Esophagus (tissue), 2 donors: ENCODE results near the gene CTPS1. TPM values are rescaled to one million over a fixed set of nuclear protein-coding genes. Genes with fewer than 3 reads are reported as not detected.

ENCODE experiments used
- H3K27ac ChIP-seq, 2 donors: one replicate each; pipeline ENCODE4 v1.5.1; 2013; ENCODE audit warnings: low read depth in 2 of 2, mild to moderate bottlenecking in 2 of 2, inconsistent platforms in 1 of 2, low read length in 1 of 2, moderate library complexity in 1 of 2
- H3K27me3 ChIP-seq, 2 donors: one replicate each; pipeline ENCODE4 v1.6.1; 2013; ENCODE audit warnings: low read length in 2 of 2, control low read depth in 1 of 2, mild to moderate bottlenecking in 1 of 2; ENCODE audit not compliant: insufficient read depth in 2 of 2, control insufficient read depth in 1 of 2
- H3K36me3 ChIP-seq, 2 donors: one replicate each; pipeline ENCODE4 v1.6.1; 2013; ENCODE audit warnings: low read length in 1 of 2; ENCODE audit not compliant: control insufficient read depth in 2 of 2, insufficient read depth in 2 of 2
- H3K4me1 ChIP-seq, 2 donors: one replicate each; pipeline ENCODE4 v1.6.1; 2013; ENCODE audit warnings: low read length in 1 of 2; ENCODE audit not compliant: control insufficient read depth in 2 of 2, insufficient read depth in 2 of 2
- H3K4me3 ChIP-seq, 2 donors: one replicate each; pipeline ENCODE4 v1.5.1; 2013; ENCODE audit warnings: low read length in 2 of 2, mild to moderate bottlenecking in 2 of 2, low read depth in 1 of 2, moderate library complexity in 1 of 2
- H3K9me3 ChIP-seq, 2 donors: one replicate each; pipeline ENCODE4 v1.6.1; 2013; ENCODE audit warnings: mild to moderate bottlenecking in 2 of 2, low read depth in 1 of 2, low read length in 1 of 2, moderate library complexity in 1 of 2; ENCODE audit not compliant: control insufficient read depth in 2 of 2, insufficient read depth in 1 of 2
- WGBS, 2 donors: extraction: QIAGEN DNeasy Blood & Tissue Kit; methylation state at CpG; one replicate each; pipeline ENCODE4 v1.1.7; 2013; 5-methylcytosine and 5-hydroxymethylcytosine counted together
- polyA plus RNA-seq, 2 donors: library from polyadenylated mRNA; stranded (reverse); fragments of 200-250 nt; gene quantifications; one replicate each; pipeline ENCODE4 v1.2.3, GENCODE V29; 2013
- donor health status: healthy with polysubstance abuse.
- donor health status: Bipolar disorder and iron deficiency.

The CTPS1 gene
- polyA plus RNA-seq, 2 donors = 10.8 to 17.7 TPM

DNA sequence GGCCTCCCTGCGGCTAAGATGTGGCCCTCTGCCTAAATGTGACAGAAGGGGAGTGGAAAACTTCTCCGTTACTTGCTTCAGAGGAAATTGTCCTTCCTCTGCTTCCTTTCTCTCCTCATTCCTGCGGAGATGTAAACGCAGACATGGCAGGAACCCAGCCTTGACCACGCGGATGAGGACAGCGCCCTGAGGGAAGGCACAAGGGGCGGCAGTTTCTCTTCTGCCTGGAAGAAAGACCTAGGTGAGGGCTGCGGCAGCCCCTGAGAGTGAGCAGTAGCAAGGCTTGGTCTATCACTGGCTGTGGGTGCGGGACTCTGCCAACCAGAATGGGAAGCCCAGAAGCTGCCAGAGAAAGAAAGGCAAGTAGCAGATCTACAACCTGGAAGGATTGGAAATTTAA lies 14.0 kb upstream of the CTPS1 start:
- 70 to 71% methylated on average over 10 of the region's 10 CpGs for WGBS, 2 donors
- H3K36me3 ChIP-seq = no peaks in the 10 kb centered on the region
- no peaks in the 10 kb centered on the region for H3K4me1 ChIP-seq
- H3K27ac ChIP-seq = no peak overlapping the region
- no peaks in the 10 kb centered on the region for H3K9me3 ChIP-seq
- no peaks in the 10 kb centered on the region for H3K27me3 ChIP-seq
- no peak overlapping the region for H3K4me3 ChIP-seq

DNA sequence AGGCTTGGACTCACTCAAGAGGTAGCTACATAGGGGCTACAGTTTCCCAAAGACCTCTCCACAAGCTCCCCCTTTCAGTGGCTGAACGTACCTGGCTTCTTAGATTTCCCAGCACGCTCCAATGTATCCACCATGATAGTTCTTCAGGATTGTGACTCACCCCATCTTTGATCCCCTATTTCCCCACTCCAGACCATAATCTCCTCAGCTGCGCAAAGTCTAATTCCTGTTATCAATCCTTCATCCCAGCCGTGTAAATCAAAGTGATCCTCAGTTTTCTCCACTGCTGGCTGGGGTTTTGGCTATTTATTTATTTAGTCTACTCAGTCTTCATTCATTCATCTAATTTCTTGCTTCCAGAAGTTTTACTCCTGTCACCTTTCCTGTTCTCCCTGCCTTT lies 13.1 kb upstream of the CTPS1 start:
- WGBS, 2 donors = 67 to 78% methylated on average over 4 of the region's 4 CpGs

DNA sequence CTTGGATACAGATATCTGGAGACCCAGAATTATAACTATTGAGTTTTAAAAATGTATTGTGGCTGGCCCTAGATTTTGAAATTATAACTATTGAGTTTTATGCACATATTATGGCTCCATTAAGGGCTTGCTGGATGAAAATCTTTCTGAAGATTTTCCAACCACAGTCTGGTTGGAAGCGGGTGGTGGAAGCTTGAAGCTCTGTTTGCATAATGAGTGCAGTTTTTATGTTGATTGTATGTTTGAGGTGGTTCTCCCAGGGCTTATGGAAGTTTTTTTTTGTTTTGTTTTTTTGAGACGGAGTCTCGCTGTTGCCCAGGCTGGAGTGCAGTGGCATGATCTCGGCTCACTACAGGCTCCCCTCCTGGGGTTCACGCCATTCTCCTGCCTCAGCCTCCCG lies 10.1 kb upstream of the CTPS1 start:
- Histone ChIP-seq H3K27ac (no peak overlapping the region), H3K36me3 (no peaks in the 10 kb centered on the region), H3K4me3 (no peak overlapping the region), H3K27me3 (no peaks in the 10 kb centered on the region), H3K9me3 (no peaks in the 10 kb centered on the region), H3K4me1 (no peaks in the 10 kb centered on the region)
- WGBS, 2 donors = 89 to 91% methylated on average over 6 of the region's 6 CpGs

More for the DNA sequence above, 13.1 kb upstream of the CTPS1 start:
- Histone ChIP-seq H3K9me3 (no peaks in the 10 kb centered on the region), H3K27me3 (no peaks in the 10 kb centered on the region), H3K4me1 (no peaks in the 10 kb centered on the region), H3K36me3 (no peaks in the 10 kb centered on the region), H3K4me3 (no peak overlapping the region), H3K27ac (no peak overlapping the region)

DNA sequence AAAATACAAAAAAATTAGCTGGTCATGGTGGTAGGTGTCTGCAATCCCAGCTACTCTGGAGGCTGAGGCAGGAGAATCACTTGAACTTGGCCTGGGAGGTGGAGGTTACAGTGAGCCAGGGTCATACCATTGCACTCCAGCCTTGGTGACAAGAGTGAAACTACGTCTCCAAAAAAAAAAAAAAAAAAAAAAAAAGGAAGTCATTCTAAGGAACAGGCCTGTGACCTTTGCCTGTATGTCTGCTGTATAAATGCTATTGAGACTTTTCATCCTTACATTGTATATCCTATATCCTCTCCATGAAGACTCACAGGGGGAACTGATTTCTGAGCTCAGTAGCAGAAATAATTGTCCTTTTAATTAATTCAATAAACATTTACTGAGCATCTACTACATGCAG lies 7.5 kb upstream of the CTPS1 start:
- no peaks in the 10 kb centered on the region for H3K9me3 ChIP-seq
- H3K4me1 ChIP-seq = no peaks in the 10 kb centered on the region
- no peak overlapping the region for H3K27ac ChIP-seq
- WGBS, 2 donors = 86 to 87% methylated on average over 1 of the region's 1 CpG
- H3K27me3 ChIP-seq = no peaks in the 10 kb centered on the region
- H3K4me3 ChIP-seq = no peak overlapping the region
- no peaks in the 10 kb centered on the region for H3K36me3 ChIP-seq

DNA sequence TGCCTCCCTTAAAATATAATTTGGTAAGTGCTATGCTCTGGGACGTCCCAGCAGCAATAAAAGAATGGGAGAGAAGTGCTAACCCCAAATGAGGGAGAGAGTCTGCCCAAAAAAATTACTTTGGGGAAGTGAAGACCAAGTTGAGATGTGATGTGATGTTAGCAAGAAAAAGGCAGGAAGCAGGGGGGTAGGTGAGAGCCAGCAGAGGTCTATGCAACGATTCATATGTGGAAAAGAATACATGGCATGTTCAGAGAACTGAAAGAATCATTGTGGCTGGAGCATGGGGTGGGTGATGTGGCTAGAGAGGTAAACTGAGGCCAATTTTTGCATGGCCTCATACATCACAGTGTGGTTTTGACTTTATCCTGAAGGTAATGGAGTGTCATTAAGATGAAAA lies 5.6 kb upstream of the CTPS1 start:
- Histone ChIP-seq H3K4me3 (no peak overlapping the region), H3K36me3 (no peaks in the 10 kb centered on the region), H3K9me3 (no peaks in the 10 kb centered on the region), H3K4me1 (no peaks in the 10 kb centered on the region), H3K27ac (no peak overlapping the region), H3K27me3 (no peaks in the 10 kb centered on the region)
- 61 to 72% methylated on average over 2 of the region's 2 CpGs for WGBS, 2 donors

DNA sequence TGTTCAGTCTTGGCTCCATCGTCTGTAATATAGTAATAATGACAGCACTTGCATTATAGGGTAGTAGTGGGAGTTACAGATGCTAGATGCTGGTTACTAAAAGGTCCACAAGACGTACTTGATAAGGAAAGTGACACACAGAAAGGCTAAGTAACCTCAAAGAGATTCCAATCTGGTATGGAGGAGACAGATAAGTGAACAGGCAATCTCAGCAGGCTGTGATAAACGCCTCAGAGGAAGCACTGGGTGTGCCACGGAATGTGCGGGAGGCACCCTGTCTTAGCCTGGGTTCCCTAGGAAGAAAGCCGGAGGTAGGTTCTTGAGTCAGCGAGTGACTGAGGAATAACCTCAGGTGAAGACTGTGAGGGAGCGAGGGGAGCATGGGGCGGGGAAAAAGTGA lies 4.6 kb upstream of the CTPS1 start:
- Histone ChIP-seq H3K27me3 (no peaks in the 10 kb centered on the region), H3K9me3 (no peaks in the 10 kb centered on the region), H3K27ac (no peak overlapping the region), H3K4me3 (no peak overlapping the region), H3K36me3 (no peaks in the 10 kb centered on the region), H3K4me1 (peaks cover 0 to 3% of the 10 kb centered on the region in 2 donors)
- 82 to 85% methylated on average over 9 of the region's 9 CpGs for WGBS, 2 donors

DNA sequence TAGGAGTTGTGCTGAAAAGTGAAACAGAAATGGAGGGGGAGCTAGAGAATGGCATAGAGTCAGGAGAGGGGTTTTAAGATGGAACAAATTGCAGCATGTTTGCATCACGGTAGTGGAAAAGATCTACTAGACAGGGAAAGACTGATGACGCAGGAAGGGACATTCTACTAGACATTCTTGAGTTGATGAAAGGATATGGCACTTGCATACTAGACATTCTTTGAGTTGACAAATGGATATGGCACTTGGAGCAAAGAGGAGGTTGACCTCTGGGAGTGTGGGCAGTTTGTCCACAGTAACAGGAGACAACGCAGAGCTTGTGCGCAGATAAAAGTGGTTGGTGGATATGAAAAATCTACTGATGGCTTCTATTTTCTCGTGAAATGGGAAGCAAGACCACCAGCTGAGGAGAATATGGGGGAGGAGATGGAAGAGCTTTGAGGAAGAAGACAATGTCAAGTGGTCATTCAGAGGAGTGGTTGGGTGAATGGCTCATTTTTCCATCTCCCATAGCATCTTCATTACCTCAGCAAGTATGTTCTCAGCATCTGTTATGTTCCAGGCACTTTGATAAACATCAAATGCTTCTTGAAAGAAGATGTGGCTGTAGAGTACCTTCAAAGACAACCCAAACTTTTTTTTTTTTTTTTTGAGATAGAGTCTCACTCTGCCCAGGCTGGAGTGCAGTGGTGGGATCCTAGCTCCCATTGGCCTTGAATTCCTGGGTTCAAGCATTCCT lies 2.4 kb upstream of the CTPS1 start:
- H3K9me3 ChIP-seq = no peaks in the 10 kb centered on the region
- no peak overlapping the region for H3K27ac ChIP-seq
- 78 to 85% methylated on average over 5 of the region's 5 CpGs for WGBS, 2 donors
- H3K4me3 ChIP-seq = no peak overlapping the region
- H3K27me3 ChIP-seq = no peaks in the 10 kb centered on the region
- H3K4me1 ChIP-seq = peaks cover 2 to 8% of the 10 kb centered on the region in 2 donors
- no peaks in the 10 kb centered on the region for H3K36me3 ChIP-seq

DNA sequence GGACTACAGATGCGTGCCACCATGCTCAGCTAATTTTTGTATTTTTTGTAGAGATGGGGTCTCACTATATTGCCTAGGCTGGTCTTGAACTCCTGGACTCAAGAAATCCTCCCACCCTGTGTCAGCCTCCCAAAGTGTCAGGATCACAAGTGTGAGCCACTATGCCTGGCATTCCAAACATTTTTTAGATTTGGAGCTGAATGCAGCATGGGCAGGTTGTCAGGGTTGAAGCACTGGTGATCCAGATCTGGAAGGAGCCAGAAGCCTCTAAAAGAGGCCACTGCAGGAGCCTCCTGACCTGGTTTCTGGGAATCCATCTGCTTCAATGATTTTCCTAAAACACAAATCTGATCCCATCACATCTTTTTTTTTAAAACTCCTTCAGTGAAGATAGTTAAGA lies 1.8 kb upstream of the CTPS1 start:
- no peaks in the 10 kb centered on the region for H3K36me3 ChIP-seq
- no peaks in the 10 kb centered on the region for H3K27me3 ChIP-seq
- peaks cover 2 to 8% of the 10 kb centered on the region in 2 donors for H3K4me1 ChIP-seq
- H3K4me3 ChIP-seq = no peak overlapping the region
- no peak overlapping the region for H3K27ac ChIP-seq
- H3K9me3 ChIP-seq = no peaks in the 10 kb centered on the region
- 100% methylated on average over 1 of the region's 1 CpG for WGBS, 2 donors

DNA sequence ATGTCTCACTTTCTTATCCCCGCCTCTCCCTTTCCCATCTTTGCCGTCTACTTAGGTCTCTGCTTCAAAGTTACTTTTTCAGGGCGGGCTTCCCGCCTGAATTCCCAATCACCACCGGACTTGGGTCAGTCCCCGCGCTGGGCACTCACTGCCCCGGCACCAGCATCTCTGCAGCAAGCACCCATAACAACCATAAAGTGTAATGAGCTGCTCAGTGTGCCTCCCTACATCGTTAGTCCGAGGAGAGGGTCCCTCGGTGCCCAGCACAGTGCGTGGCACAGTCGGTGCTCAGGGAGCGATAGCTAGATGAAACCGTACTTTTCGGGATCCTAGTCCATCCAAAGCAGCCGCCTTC lies 633 bp upstream of the CTPS1 start:
- Histone ChIP-seq H3K4me3 (peak overlapping the region; percentile 81 to 82), H3K27me3 (no peaks in the 10 kb centered on the region), H3K4me1 (peaks cover 2 to 8% of the 10 kb centered on the region in 2 donors), H3K27ac (peak overlapping the region; percentile 94 to 98), H3K36me3 (no peaks in the 10 kb centered on the region), H3K9me3 (no peaks in the 10 kb centered on the region)
- 38 to 42% methylated on average over 17 of the region's 17 CpGs for WGBS, 2 donors

DNA sequence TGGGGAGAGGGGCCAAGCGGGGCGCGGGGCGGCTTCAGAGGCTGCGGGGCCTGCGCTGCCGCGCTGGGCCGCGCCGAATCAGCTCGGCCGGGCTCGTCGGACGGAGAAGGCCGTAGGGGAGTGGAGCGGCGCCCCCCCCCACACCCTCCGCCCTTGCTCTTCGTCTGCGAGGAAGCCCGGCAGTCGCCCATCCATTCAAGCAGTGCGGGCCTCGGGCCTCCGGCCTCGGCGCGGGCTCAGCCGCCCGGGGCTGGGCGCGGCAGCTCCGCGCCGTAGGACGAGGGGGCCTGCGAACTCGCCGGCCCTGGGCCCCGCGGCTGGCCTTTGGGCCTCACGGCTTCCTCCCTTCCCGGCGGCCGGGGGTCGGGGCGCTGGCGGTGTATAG lies 564 bp downstream of the CTPS1 start:
- Histone ChIP-seq H3K4me3 (peak overlapping the region; percentile 81 to 82), H3K36me3 (peaks cover 0 to 2% of the 10 kb centered on the region in 2 donors), H3K27ac (peak overlapping the region; percentile 94 to 98), H3K9me3 (no peaks in the 10 kb centered on the region), H3K4me1 (peaks cover 2 to 8% of the 10 kb centered on the region in 2 donors), H3K27me3 (no peaks in the 10 kb centered on the region)
- WGBS, 2 donors = 1% methylated on average over 29 to 50 of the region's 50 CpGs
